Posterior cingulate gyrus (tissue), 11 donors: ENCODE results near the gene COX7B2.
A peak's percentile ranks its signal among the peaks of the same experiment; 100 is the strongest.

Experiments
- DNase-seq, 10 donors: peaks; one replicate each; pipeline versions ENCODE4 v3.0.0 to v3.0.0-alpha.2; 2020 to 2021; ENCODE audit warnings: mixed read lengths in 3 of 10
- intact Hi-C: fragments of 100-400 bp; cut with DNase I; formaldehyde crosslinking; loops from one replicate; pipeline ENCODE4 v1.15.1; 2023

The COX7B2 gene

GRCh38 chr4:46894826-46895225, 14.2 kb downstream of the COX7B2 start:
- DNase-seq, result no peak
- intact Hi-C loops, result no loop called here

- DNase-seq, result no peak
- intact Hi-C loops, result no loop called here
Measured at GRCh38 chr4:46890056-46890455, 19.0 kb downstream of the COX7B2 start.

- no peak for DNase-seq
- intact Hi-C loops, result no loop called here
Measured at GRCh38 chr4:46889410-46889809, 19.6 kb downstream of the COX7B2 start.

- DNase-seq, result no peak
- intact Hi-C loops, result no loop called here
Measured at GRCh38 chr4:46886711-46887110, 22.3 kb downstream of the COX7B2 start.

- intact Hi-C loops, result no loop called here
- DNase-seq, result no peak
Measured at GRCh38 chr4:46878641-46879040, 30.4 kb downstream of the COX7B2 start.

GRCh38 chr4:46874811-46875210, 34.2 kb downstream of the COX7B2 start:
- intact Hi-C loops, result no loop called here
- DNase-seq, result no peak

GRCh38 chr4:46870411-46870810, 38.6 kb downstream of the COX7B2 start:
- intact Hi-C loops, result no loop called here
- no peak for DNase-seq

GRCh38 chr4:46856333-46856732, 52.7 kb downstream of the COX7B2 start:
- intact Hi-C loops, result no loop called here
- no peak for DNase-seq

- intact Hi-C loops, result no loop called here
- no peak for DNase-seq
Measured at GRCh38 chr4:46852800-46853199, 56.2 kb downstream of the COX7B2 start.

- DNase-seq, result no peak
- intact Hi-C loops, result no loop called here
Measured at GRCh38 chr4:46850026-46850425, 59.0 kb downstream of the COX7B2 start.

GRCh38 chr4:46844325-46844917, 64.6 kb downstream of the COX7B2 start:
- peak in 6 of 10 donors; percentile 5 to 54 (median 27) for DNase-seq
- intact Hi-C loops, result loop anchor here (2.0 to 5.0 kb wide), 3 partner anchors 188 to 538 kb away; no protein-coding TSS in a partner anchor

GRCh38 chr4:46839128-46839527, 69.9 kb downstream of the COX7B2 start:
- intact Hi-C loops, result no loop called here
- peak in 3 of 10 donors; percentile 4 to 49 (median 13) for DNase-seq

- intact Hi-C loops, result no loop called here
- DNase-seq, result no peak
Measured at GRCh38 chr4:46837639-46838038, 71.4 kb downstream of the COX7B2 start.

GRCh38 chr4:46836584-46836983, 72.5 kb downstream of the COX7B2 start:
- intact Hi-C loops, result no loop called here

GRCh38 chr4:46830971-46831454, 78.0 kb downstream of the COX7B2 start:
- intact Hi-C loops, result no loop called here
- peak in 2 of 10 donors; percentile 62 to 76 for DNase-seq

More at GRCh38 chr4:46836584-46836983, 72.5 kb downstream of the COX7B2 start:
- DNase-seq, result no peak

GRCh38 chr4:46820154-46820553, 88.9 kb downstream of the COX7B2 start:
- peak in 1 of 10 donors; percentile 52 for DNase-seq
- intact Hi-C loops, result no loop called here

GRCh38 chr4:46819095-46819494, 90.0 kb downstream of the COX7B2 start:
- no peak for DNase-seq
- intact Hi-C loops, result no loop called here

- intact Hi-C loops, result no loop called here
- no peak for DNase-seq
Measured at GRCh38 chr4:46818604-46819003, 90.4 kb downstream of the COX7B2 start.

GRCh38 chr4:46817806-46818205, 91.2 kb downstream of the COX7B2 start:
- DNase-seq, result no peak
- intact Hi-C loops, result no loop called here

- intact Hi-C loops, result no loop called here
- peak in 2 of 10 donors; percentile 68 to 77 for DNase-seq
Measured at GRCh38 chr4:46804781-46805413, 104.1 kb downstream of the COX7B2 start.

- intact Hi-C loops, result no loop called here
- no peak for DNase-seq
Measured at GRCh38 chr4:46793036-46793435, 116.0 kb downstream of the COX7B2 start.

- intact Hi-C loops, result no loop called here
- DNase-seq, result peak in 3 of 10 donors; percentile 51 to 77 (median 67)
Measured at GRCh38 chr4:46781434-46782092, 127.5 kb downstream of the COX7B2 start.
